HepG2 (cell line): ENCODE results near the gene NOL12. TPM values are rescaled to one million over a fixed set of nuclear protein-coding genes. Genes with fewer than 3 reads are reported as not detected.

ENCODE experiments used
- CHD4 ChIP-seq: fragments of 200-600 bp; sonication (generic); IDR thresholded peaks from 2 replicates; pipeline ENCODE4 v1.7.0; 2017; ENCODE audit warnings: mild to moderate bottlenecking, low read length, borderline replicate concordance
- HOXA3 ChIP-seq: sonication (generic); formaldehyde crosslinking; IDR thresholded peaks from 2 replicates; pipeline ENCODE4 v1.5.0; 2020; ENCODE audit warnings: missing genetic modification reagents
- MYNN ChIP-seq: sonication (generic); formaldehyde crosslinking; IDR thresholded peaks from 2 replicates; pipeline ENCODE4 v1.4.0; 2020; ENCODE audit warnings: mild to moderate bottlenecking, low read depth, missing genetic modification reagents
- NFIB ChIP-seq: sonication (generic); formaldehyde crosslinking; IDR thresholded peaks from 2 replicates; pipeline ENCODE4 v1.9.0; 2021; ENCODE audit warnings: missing genetic modification reagents, mild to moderate bottlenecking, borderline replicate concordance
- NKX3-1 ChIP-seq: sonication (generic); formaldehyde crosslinking; IDR thresholded peaks from 2 replicates; pipeline ENCODE4 v1.5.0; 2020; ENCODE audit warnings: missing genetic modification reagents
- NRL ChIP-seq: sonication (generic); formaldehyde crosslinking; IDR thresholded peaks from 2 replicates; pipeline ENCODE4 v1.5.0; 2020; ENCODE audit warnings: missing genetic modification reagents, mild to moderate bottlenecking, moderate library complexity, borderline replicate concordance
- SALL2 ChIP-seq: sonication (generic); formaldehyde crosslinking; IDR thresholded peaks from 2 replicates; pipeline ENCODE4 v1.8.1; 2023; ENCODE audit warnings: mild to moderate bottlenecking, missing genetic modification reagents, inconsistent platforms
- SOX5 ChIP-seq: IDR thresholded peaks from 2 replicates; pipeline ENCODE4 v1.6.1; 2016; ENCODE audit warnings: borderline replicate concordance
- SUZ12 ChIP-seq: fragments of 150-350 bp; IDR thresholded peaks from 2 replicates; pipeline ENCODE4 v1.6.1; 2014; ENCODE audit warnings: low read depth, low read length
- ZNF180 ChIP-seq: sonication (generic); formaldehyde crosslinking; IDR thresholded peaks from 2 replicates; pipeline ENCODE4 v1.4.0; 2020; ENCODE audit warnings: low read depth, missing genetic modification reagents, borderline replicate concordance
- ZNF33A ChIP-seq: sonication (generic); formaldehyde crosslinking; IDR thresholded peaks from 2 replicates; pipeline ENCODE4 v1.5.1; 2020; ENCODE audit warnings: missing genetic modification reagents, mild to moderate bottlenecking, moderate library complexity, borderline replicate concordance
- ZNF431 ChIP-seq: sonication (generic); formaldehyde crosslinking; IDR thresholded peaks from 2 replicates; pipeline ENCODE4 v1.9.0; 2022; ENCODE audit warnings: missing genetic modification reagents, low read depth, mild to moderate bottlenecking, borderline replicate concordance
- ZNF792 ChIP-seq: IDR thresholded peaks from 2 replicates; pipeline ENCODE4 v1.6.1; 2016
- polyA plus RNA-seq, 8 experiments: library from polyadenylated mRNA; depleted of rRNA in 3 of 8; stranded (reverse) in 7 of 8; unstranded in 1 of 8; fragments of >200 nt; fragmentation: Illumina TruSeq in 4 of 8; extraction: Trizol in 4 of 8; gene quantifications; 2 replicates each; pipeline versions ENCODE4 v1.2.1 to v1.2.3, GENCODE V29; 2011 to 2016; ENCODE audit warnings: low read depth in 4 of 8, missing spikeins in 1 of 8, mixed read lengths in 1 of 8; ENCODE audit not compliant: insufficient read depth in 1 of 8
- total RNA-seq, 5 experiments: library from RNA; depleted of rRNA; stranded (reverse); fragments of >200 nt; fragmentation: Illumina TruSeq; extraction: Trizol; gene quantifications; 2 replicates each; pipeline ENCODE4 v1.2.3, GENCODE V29; 2016; ENCODE audit warnings: low read depth in 1 of 5
- TF ChIP-seq, protein P1 (sequence below): IDR thresholded peaks from 2 replicates; pipeline ENCODE4 v1.6.1; 2016; ENCODE audit warnings: mild to moderate bottlenecking
- TF ChIP-seq, protein P2 (sequence below): sonication (generic); formaldehyde crosslinking; IDR thresholded peaks from 2 replicates; pipeline ENCODE4 v1.8.0; 2022; ENCODE audit warnings: mild to moderate bottlenecking, missing genetic modification reagents, moderate library complexity
- TF ChIP-seq, protein P3 (sequence below): sonication (generic); formaldehyde crosslinking; IDR thresholded peaks from 2 replicates; pipeline ENCODE4 v1.4.0; 2020; ENCODE audit warnings: missing genetic modification reagents
- TF ChIP-seq, protein P4 (sequence below): sonication (generic); formaldehyde crosslinking; IDR thresholded peaks from 2 replicates; pipeline ENCODE4 v1.5.1; 2020; ENCODE audit warnings: mild to moderate bottlenecking, moderate library complexity, missing genetic modification reagents
- TF ChIP-seq, protein P5 (sequence below): sonication (generic); formaldehyde crosslinking; IDR thresholded peaks from 2 replicates; pipeline ENCODE4 v1.5.0; 2020; ENCODE audit warnings: mild to moderate bottlenecking, missing genetic modification reagents, borderline replicate concordance

Gene NOL12
- total and polyA plus RNA-seq, 2 of the 13 experiments (the other 11 are each of a cell fraction or from before 2014, with no cell fraction given): 14.3 to 31.4 TPM

DNA sequence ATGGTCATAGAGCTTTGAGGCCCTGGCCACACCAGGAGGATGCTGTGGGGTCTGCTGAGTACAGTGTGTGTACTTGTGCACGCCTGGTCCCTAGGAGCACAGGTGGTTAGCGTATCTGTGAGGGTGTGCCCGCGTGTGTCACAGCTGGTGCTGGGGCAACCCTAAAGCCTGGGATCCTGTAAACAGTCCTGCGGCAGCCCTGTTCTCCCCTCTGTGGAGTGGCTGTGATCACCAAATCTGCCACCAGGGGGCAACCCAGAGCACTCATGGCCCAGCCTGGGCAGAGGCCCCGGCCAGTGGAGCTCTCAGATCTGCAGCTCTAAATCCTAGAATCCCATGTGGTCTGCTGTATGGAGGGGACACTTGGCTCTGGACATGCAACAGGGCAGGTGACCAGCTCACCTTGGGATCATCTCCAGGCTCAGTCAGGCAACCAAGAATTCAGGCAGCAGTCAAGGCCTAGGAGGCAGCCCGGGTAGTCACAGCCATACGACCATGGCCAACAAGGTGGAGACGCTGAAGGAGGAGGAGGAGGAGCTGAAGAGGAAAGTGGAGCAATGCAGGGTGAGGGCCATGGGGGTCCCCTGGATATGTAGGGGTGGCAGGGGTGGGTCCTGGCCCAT lies 42.8 kb upstream of the NOL12 start (continued):
- TF ChIP-seq, protein P1, sequence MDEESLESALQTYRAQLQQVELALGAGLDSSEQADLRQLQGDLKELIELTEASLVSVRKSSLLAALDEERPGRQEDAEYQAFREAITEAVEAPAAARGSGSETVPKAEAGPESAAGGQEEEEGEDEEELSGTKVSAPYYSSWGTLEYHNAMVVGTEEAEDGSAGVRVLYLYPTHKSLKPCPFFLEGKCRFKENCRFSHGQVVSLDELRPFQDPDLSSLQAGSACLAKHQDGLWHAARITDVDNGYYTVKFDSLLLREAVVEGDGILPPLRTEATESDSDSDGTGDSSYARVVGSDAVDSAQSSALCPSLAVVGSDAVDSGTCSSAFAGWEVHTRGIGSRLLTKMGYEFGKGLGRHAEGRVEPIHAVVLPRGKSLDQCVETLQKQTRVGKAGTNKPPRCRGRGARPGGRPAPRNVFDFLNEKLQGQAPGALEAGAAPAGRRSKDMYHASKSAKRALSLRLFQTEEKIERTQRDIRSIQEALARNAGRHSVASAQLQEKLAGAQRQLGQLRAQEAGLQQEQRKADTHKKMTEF (CRISPR knock-in tag): 0 out of 2 replicates have a peak, but pooled peaks have one; percentile 19
- TF ChIP-seq, protein P2, sequence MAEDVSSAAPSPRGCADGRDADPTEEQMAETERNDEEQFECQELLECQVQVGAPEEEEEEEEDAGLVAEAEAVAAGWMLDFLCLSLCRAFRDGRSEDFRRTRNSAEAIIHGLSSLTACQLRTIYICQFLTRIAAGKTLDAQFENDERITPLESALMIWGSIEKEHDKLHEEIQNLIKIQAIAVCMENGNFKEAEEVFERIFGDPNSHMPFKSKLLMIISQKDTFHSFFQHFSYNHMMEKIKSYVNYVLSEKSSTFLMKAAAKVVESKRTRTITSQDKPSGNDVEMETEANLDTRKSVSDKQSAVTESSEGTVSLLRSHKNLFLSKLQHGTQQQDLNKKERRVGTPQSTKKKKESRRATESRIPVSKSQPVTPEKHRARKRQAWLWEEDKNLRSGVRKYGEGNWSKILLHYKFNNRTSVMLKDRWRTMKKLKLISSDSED (CRISPR knock-in tag): no peak
- no peak for TF ChIP-seq ZNF180 (CRISPR knock-in tag)
- no peak for TF ChIP-seq CHD4
- TF ChIP-seq SUZ12: no peak
- TF ChIP-seq NKX3-1 (CRISPR knock-in tag): no peak
- no peak for TF ChIP-seq MYNN (CRISPR knock-in tag)
- no peak for TF ChIP-seq NFIB (CRISPR knock-in tag)
- no peak for TF ChIP-seq ZNF792 (CRISPR knock-in tag)
- TF ChIP-seq HOXA3 (CRISPR knock-in tag): no peak; the same call in 1 of the 2 replicates
- TF ChIP-seq NRL (CRISPR knock-in tag): peak; percentile 64; the same call in 1 of the 2 replicates
- TF ChIP-seq, protein P3, sequence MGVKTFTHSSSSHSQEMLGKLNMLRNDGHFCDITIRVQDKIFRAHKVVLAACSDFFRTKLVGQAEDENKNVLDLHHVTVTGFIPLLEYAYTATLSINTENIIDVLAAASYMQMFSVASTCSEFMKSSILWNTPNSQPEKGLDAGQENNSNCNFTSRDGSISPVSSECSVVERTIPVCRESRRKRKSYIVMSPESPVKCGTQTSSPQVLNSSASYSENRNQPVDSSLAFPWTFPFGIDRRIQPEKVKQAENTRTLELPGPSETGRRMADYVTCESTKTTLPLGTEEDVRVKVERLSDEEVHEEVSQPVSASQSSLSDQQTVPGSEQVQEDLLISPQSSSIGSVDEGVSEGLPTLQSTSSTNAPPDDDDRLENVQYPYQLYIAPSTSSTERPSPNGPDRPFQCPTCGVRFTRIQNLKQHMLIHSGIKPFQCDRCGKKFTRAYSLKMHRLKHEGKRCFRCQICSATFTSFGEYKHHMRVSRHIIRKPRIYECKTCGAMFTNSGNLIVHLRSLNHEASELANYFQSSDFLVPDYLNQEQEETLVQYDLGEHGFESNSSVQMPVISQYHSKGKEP: no peak
- TF ChIP-seq SALL2 (CRISPR knock-in tag): peak; percentile 35; the same call in 1 of the 2 replicates
- TF ChIP-seq ZNF33A (CRISPR knock-in tag): no peak
- TF ChIP-seq, protein P4, sequence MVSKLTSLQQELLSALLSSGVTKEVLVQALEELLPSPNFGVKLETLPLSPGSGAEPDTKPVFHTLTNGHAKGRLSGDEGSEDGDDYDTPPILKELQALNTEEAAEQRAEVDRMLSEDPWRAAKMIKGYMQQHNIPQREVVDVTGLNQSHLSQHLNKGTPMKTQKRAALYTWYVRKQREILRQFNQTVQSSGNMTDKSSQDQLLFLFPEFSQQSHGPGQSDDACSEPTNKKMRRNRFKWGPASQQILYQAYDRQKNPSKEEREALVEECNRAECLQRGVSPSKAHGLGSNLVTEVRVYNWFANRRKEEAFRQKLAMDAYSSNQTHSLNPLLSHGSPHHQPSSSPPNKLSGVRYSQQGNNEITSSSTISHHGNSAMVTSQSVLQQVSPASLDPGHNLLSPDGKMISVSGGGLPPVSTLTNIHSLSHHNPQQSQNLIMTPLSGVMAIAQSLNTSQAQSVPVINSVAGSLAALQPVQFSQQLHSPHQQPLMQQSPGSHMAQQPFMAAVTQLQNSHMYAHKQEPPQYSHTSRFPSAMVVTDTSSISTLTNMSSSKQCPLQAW: peak; percentile 70; the same call in 1 of the 2 replicates
- TF ChIP-seq, protein P5, sequence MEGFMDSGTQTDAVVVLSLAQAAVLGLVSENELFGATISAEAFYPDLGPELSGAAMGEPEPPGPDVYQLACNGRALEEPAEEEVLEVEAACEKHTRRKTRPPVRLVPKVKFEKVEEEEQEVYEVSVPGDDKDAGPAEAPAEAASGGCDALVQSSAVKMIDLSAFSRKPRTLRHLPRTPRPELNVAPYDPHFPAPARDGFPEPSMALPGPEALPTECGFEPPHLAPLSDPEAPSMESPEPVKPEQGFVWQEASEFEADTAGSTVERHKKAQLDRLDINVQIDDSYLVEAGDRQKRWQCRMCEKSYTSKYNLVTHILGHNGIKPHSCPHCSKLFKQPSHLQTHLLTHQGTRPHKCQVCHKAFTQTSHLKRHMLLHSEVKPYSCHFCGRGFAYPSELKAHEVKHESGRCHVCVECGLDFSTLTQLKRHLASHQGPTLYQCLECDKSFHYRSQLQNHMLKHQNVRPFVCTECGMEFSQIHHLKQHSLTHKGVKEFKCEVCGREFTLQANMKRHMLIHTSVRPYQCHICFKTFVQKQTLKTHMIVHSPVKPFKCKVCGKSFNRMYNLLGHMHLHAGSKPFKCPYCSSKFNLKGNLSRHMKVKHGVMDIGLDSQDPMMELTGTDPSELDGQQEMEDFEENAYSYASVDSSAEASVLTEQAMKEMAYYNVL (CRISPR knock-in tag): no peak
- TF ChIP-seq ZNF431 (CRISPR knock-in tag): no peak
- TF ChIP-seq SOX5 (CRISPR knock-in tag): no peak
